HUES64 (cell line): ENCODE data around the gene KSR2.

Experiments
- H3K27ac ChIP-seq: 2 replicates; pipeline ENCODE4 v1.7.0; 2013; ENCODE audit warnings: low read depth, low read length, inconsistent platforms
- H3K27me3 ChIP-seq: 2 replicates; pipeline ENCODE4 v1.6.1; 2013; ENCODE audit warnings: mild to moderate bottlenecking, low read length; ENCODE audit not compliant: insufficient read depth
- H3K36me3 ChIP-seq: 2 replicates; pipeline ENCODE4 v1.6.1; 2013; ENCODE audit warnings: mild to moderate bottlenecking, low read length; ENCODE audit not compliant: insufficient read depth
- H3K4me1 ChIP-seq: 2 replicates; pipeline ENCODE4 v1.6.1; 2013; ENCODE audit warnings: mild to moderate bottlenecking, low read length, moderate library complexity; ENCODE audit not compliant: insufficient read depth
- H3K4me3 ChIP-seq: 2 replicates; pipeline ENCODE4 v1.5.1; 2013; ENCODE audit warnings: mild to moderate bottlenecking, low read length, moderate library complexity
- H3K9ac ChIP-seq: 2 replicates; pipeline ENCODE4 v1.6.1; 2013; ENCODE audit warnings: mild to moderate bottlenecking, low read depth, low read length
- H3K9me3 ChIP-seq: 2 replicates; pipeline ENCODE4 v1.6.1; 2013; ENCODE audit warnings: low read depth, low read length; ENCODE audit not compliant: insufficient read depth
- WGBS: fragments of 150-250, 120-280 bp; methylation state at CpG from one replicate; pipeline ENCODE4 v1.1.7; 2013; ENCODE audit warnings: missing lambda C conversion rate; 5-methylcytosine and 5-hydroxymethylcytosine counted together

Gene KSR2

DNA sequence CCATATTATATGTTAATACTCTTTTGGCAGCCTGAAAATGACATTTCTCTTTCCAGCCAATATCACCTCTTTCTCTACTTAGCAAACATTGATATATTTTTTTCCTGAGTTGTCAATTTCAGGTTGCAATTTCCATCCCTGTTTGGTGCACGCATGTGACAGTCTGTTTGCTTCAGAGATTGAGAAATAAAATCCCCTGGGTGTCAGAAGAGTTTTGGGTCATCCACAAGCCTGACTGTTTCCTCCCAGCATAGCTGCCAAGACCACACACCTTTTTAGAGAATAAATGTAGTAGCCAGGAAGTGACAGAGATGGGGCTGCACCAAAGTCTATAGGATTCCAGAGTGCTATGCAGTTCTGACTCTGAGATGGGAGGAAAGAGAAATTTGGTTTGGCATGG, 462.5 kb downstream of the KSR2 start:
- H3K4me3 ChIP-seq, result no peak overlapping the region
- 93% methylated on average over 1 of the region's 1 CpG for WGBS

GRCh38 chr12:117502633-117503032, 466.2 kb downstream of the KSR2 start:
- 71% methylated on average over 1 of the region's 2 CpGs for WGBS
- no peak overlapping the region for H3K27ac ChIP-seq
- no peaks in the 10 kb centered on the region for H3K4me1 ChIP-seq
- H3K36me3 ChIP-seq, result no peaks in the 10 kb centered on the region
- H3K4me3 ChIP-seq, result no peak overlapping the region
- no peaks in the 10 kb centered on the region for H3K9me3 ChIP-seq
- H3K9ac ChIP-seq, result no peak overlapping the region
- H3K27me3 ChIP-seq, result no peaks in the 10 kb centered on the region

More for the DNA sequence above, 462.5 kb downstream of the KSR2 start:
- no peaks in the 10 kb centered on the region for H3K36me3 ChIP-seq
- no peak overlapping the region for H3K27ac ChIP-seq
- no peaks in the 10 kb centered on the region for H3K27me3 ChIP-seq
- H3K9me3 ChIP-seq, result no peaks in the 10 kb centered on the region
- H3K4me1 ChIP-seq, result no peaks in the 10 kb centered on the region
- no peak overlapping the region for H3K9ac ChIP-seq

DNA sequence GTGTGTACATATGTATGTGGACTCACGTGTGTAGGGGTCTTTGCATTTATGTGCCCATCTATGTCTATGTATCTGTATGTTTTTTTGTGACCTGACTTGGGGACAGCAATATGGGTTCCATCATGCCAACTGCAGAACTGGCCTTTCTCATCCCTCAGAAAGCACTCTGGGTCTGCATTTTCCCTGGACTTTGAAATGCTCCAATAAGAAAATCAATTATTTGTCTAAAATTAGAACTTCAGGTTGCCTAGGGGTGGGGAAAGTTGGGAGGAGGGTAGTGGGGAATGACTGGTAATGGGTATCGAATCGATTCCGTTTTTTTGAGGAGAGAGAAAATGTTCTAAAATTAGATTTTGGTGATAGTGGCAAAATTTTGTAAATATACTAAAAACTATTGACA, 466.6 kb downstream of the KSR2 start:
- H3K27ac ChIP-seq, result no peak overlapping the region
- H3K9me3 ChIP-seq, result no peaks in the 10 kb centered on the region
- no peaks in the 10 kb centered on the region for H3K4me1 ChIP-seq
- no peaks in the 10 kb centered on the region for H3K27me3 ChIP-seq
- no peak overlapping the region for H3K9ac ChIP-seq
- H3K36me3 ChIP-seq, result no peaks in the 10 kb centered on the region
- no peak overlapping the region for H3K4me3 ChIP-seq
- 93% methylated on average over 4 of the region's 4 CpGs for WGBS

GRCh38 chr12:117501076-117501869, 467.5 kb downstream of the KSR2 start:
- Histone ChIP-seq H3K9ac (no peak overlapping the region), H3K4me3 (no peak overlapping the region)

GRCh38 chr12:117499759-117500485, 468.9 kb downstream of the KSR2 start:
- Histone ChIP-seq H3K36me3 (no peaks in the 10 kb centered on the region), H3K9ac (no peak overlapping the region)

More at GRCh38 chr12:117501076-117501869, 467.5 kb downstream of the KSR2 start:
- Histone ChIP-seq H3K27ac (no peak overlapping the region), H3K4me1 (no peaks in the 10 kb centered on the region), H3K36me3 (no peaks in the 10 kb centered on the region), H3K9me3 (no peaks in the 10 kb centered on the region), H3K27me3 (no peaks in the 10 kb centered on the region)
- 90% methylated on average over 7 of the region's 7 CpGs for WGBS

DNA sequence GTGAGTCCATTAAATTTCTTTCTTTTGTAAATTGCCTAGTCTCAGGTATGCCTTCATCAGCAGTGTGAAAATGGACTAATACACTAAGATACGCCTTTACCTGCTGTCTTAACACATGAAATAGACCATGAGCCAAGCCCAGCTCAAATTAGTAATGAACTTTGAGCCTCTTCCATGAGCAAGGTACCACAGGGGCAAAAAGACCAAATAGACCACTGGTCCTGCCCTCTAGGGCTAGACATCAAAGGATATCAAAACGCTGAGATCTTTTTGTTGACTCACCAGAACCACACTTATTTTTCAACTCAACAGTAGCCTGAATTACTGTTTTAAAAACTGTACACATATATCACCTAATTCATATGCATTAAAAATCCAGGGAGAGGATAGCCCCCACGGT, 469.9 kb downstream of the KSR2 start:
- Histone ChIP-seq H3K9ac (no peak overlapping the region), H3K4me1 (peaks cover 5% of the 10 kb centered on the region; the same call in 1 of the 2 replicates), H3K27me3 (no peaks in the 10 kb centered on the region), H3K9me3 (no peaks in the 10 kb centered on the region), H3K27ac (no peak overlapping the region), H3K4me3 (no peak overlapping the region), H3K36me3 (no peaks in the 10 kb centered on the region)
- WGBS, result 93% methylated on average over 2 of the region's 3 CpGs

More at GRCh38 chr12:117499759-117500485, 468.9 kb downstream of the KSR2 start:
- peaks cover 5% of the 10 kb centered on the region; the same call in 1 of the 2 replicates for H3K4me1 ChIP-seq
- no peaks in the 10 kb centered on the region for H3K27me3 ChIP-seq
- H3K9me3 ChIP-seq, result no peaks in the 10 kb centered on the region
- 89% methylated on average over 8 of the region's 8 CpGs for WGBS
- no peak overlapping the region for H3K4me3 ChIP-seq
- H3K27ac ChIP-seq, result no peak overlapping the region

DNA sequence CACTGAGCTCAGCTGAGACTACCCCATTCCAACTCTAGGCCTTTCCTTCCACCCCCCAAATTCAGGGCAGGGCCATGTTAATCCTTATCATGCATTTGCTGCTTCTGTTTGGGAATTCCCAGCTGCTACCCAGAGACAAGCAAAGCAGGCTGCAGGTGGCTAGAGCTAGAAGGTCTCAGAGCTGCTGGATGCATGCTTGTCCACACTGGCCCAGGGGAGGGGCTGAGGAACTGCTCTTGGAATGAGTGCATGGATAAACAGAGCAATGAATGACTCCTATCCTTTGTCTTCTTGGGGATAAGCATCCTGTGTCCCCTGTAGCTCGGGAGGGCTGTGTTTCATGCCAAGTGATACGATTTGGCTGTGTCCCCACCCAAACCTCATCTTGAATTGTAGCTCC, 470.5 kb downstream of the KSR2 start:
- no peaks in the 10 kb centered on the region for H3K27me3 ChIP-seq
- 87% methylated on average over 2 of the region's 2 CpGs for WGBS
- no peaks in the 10 kb centered on the region for H3K9me3 ChIP-seq
- no peak overlapping the region for H3K4me3 ChIP-seq
- peaks cover 5% of the 10 kb centered on the region; the same call in 1 of the 2 replicates for H3K4me1 ChIP-seq
- H3K9ac ChIP-seq, result no peak overlapping the region
- no peaks in the 10 kb centered on the region for H3K36me3 ChIP-seq
- H3K27ac ChIP-seq, result no peak overlapping the region

GRCh38 chr12:117497407-117497806, 471.4 kb downstream of the KSR2 start:
- no peaks in the 10 kb centered on the region for H3K36me3 ChIP-seq
- no peaks in the 10 kb centered on the region for H3K9me3 ChIP-seq
- H3K4me3 ChIP-seq, result no peak overlapping the region
- peaks cover 5% of the 10 kb centered on the region; the same call in 1 of the 2 replicates for H3K4me1 ChIP-seq
- WGBS, result 94% methylated on average over 7 of the region's 7 CpGs
- no peaks in the 10 kb centered on the region for H3K27me3 ChIP-seq
- H3K27ac ChIP-seq, result no peak overlapping the region
- no peak overlapping the region for H3K9ac ChIP-seq

DNA sequence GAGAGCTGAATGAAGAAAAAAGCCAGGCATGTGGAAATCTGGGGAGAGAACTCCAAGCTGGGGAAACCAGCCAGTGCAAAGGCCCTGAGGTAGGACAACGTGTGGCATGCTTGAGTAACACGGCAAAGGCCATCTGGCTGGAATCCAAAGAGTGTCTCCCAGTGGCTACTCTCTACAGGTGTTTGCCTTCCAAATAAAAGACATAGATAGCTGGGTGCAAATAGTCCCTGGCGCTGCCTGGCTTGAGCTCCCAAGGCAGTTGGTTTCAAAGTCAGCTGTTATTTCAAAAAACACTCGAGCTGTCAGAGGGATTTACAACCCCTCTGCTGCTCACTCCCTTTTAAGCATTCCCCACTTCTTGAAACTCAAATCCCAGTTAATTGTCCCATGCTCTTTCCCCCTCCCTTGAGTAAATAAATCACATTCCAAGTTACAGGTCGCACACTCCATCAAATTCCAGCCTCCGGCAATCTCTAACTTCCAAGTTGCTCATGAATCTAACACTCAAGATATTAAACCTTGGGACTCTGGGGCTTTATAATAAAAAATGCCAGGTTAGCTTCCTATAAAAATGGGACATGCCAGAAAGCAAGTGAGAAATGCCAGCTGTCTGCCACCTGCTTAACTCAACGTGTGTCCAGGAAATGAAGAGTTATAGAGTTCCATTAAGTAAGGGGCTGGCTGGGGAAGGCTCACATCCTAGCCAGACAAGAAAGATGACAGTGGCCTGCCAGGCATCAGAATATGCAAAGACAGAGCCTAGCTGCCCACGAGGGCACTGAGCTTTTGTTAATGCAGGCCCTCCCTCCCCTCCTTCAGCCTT, 473.7 kb downstream of the KSR2 start:
- 50% methylated on average over 8 of the region's 8 CpGs for WGBS
- H3K27ac ChIP-seq, result no peak overlapping the region
- H3K9ac ChIP-seq, result no peak overlapping the region
- H3K4me3 ChIP-seq, result no peak overlapping the region
- peaks cover 5% of the 10 kb centered on the region; the same call in 1 of the 2 replicates for H3K4me1 ChIP-seq
- no peaks in the 10 kb centered on the region for H3K36me3 ChIP-seq
- no peaks in the 10 kb centered on the region for H3K9me3 ChIP-seq
- H3K27me3 ChIP-seq, result no peaks in the 10 kb centered on the region

GRCh38 chr12:117491711-117492110, 477.1 kb downstream of the KSR2 start:
- peaks cover 5% of the 10 kb centered on the region; the same call in 1 of the 2 replicates for H3K4me1 ChIP-seq
- no peaks in the 10 kb centered on the region for H3K9me3 ChIP-seq
- H3K27ac ChIP-seq, result no peak overlapping the region
- whole genome bisulfite sequencing, result 96% methylated on average over 7 of the region's 7 CpGs
- no peak overlapping the region for H3K4me3 ChIP-seq
- no peak overlapping the region for H3K9ac ChIP-seq
- H3K27me3 ChIP-seq, result no peaks in the 10 kb centered on the region
- no peaks in the 10 kb centered on the region for H3K36me3 ChIP-seq

- no peaks in the 10 kb centered on the region for H3K9me3 ChIP-seq
- WGBS, result 95% methylated on average over 3 of the region's 3 CpGs
- H3K4me3 ChIP-seq, result no peak overlapping the region
- no peak overlapping the region for H3K27ac ChIP-seq
- 0 out of 2 replicates have a peak, but pooled peaks cover under 1% of the 10 kb centered on the region for H3K4me1 ChIP-seq
- H3K9ac ChIP-seq, result no peak overlapping the region
- no peaks in the 10 kb centered on the region for H3K27me3 ChIP-seq
- H3K36me3 ChIP-seq, result no peaks in the 10 kb centered on the region
These were observed 478.7 kb downstream of the KSR2 start for GRCh38 chr12:117490130-117490529.
